ENCODE measurements around the gene ARHGAP26.

The ARHGAP26 gene

GRCh38 chr5:142973932-142974331 lies 203.8 kb downstream of the ARHGAP26 start:
- H3K27me3 ChIP-seq (ENCODE audit: low read depth, low read length): no peaks in the 10 kb centered on the region
- H3K27ac ChIP-seq (ENCODE audit: low read length): no peak overlapping the region
- H3K4me1 ChIP-seq (ENCODE audit: control insufficient read depth in 1 of 2, insufficient read depth in 2 of 2, low read length in 2 of 2): peaks cover 0 to 15% of the 10 kb centered on the region in 2 donors
- H3K36me3 ChIP-seq (ENCODE audit: control insufficient read depth in 1 of 2, insufficient read depth in 2 of 2, low read length in 2 of 2): no peaks in the 10 kb centered on the region
- no peaks in the 10 kb centered on the region for H3K9me3 ChIP-seq (ENCODE audit: control insufficient read depth in 1 of 2, low read length in 2 of 2)
- no peak overlapping the region for H3K4me3 ChIP-seq (ENCODE audit: low read depth in 1 of 2, low read length in 2 of 2)

GRCh38 chr5:142974409-142974808 lies 204.2 kb downstream of the ARHGAP26 start:
- no peaks in the 10 kb centered on the region for H3K27me3 ChIP-seq (ENCODE audit: low read depth, low read length)
- no peak overlapping the region for H3K4me3 ChIP-seq (ENCODE audit: low read depth in 1 of 2, low read length in 2 of 2)
- no peaks in the 10 kb centered on the region for H3K9me3 ChIP-seq (ENCODE audit: control insufficient read depth in 1 of 2, low read length in 2 of 2)
- H3K36me3 ChIP-seq (ENCODE audit: control insufficient read depth in 1 of 2, insufficient read depth in 2 of 2, low read length in 2 of 2): no peaks in the 10 kb centered on the region
- no peak overlapping the region for H3K27ac ChIP-seq (ENCODE audit: low read length)
- H3K4me1 ChIP-seq (ENCODE audit: control insufficient read depth in 1 of 2, insufficient read depth in 2 of 2, low read length in 2 of 2): peaks cover 0 to 17% of the 10 kb centered on the region in 2 donors

- H3K36me3 ChIP-seq (ENCODE audit: control insufficient read depth in 1 of 2, insufficient read depth in 2 of 2, low read length in 2 of 2): no peaks in the 10 kb centered on the region
- no peak overlapping the region for H3K27ac ChIP-seq (ENCODE audit: low read length)
- H3K27me3 ChIP-seq (ENCODE audit: low read depth, low read length): no peaks in the 10 kb centered on the region
- no peak overlapping the region for H3K4me3 ChIP-seq (ENCODE audit: low read depth in 1 of 2, low read length in 2 of 2)
- no peaks in the 10 kb centered on the region for H3K9me3 ChIP-seq (ENCODE audit: control insufficient read depth in 1 of 2, low read length in 2 of 2)
- peaks cover 12 to 22% of the 10 kb centered on the region in 2 donors for H3K4me1 ChIP-seq (ENCODE audit: control insufficient read depth in 1 of 2, insufficient read depth in 2 of 2, low read length in 2 of 2)
These were observed 206.7 kb downstream of the ARHGAP26 start for GRCh38 chr5:142976861-142977260.

- H3K27ac ChIP-seq (ENCODE audit: low read length): no peak overlapping the region
- H3K9me3 ChIP-seq (ENCODE audit: control insufficient read depth in 1 of 2, low read length in 2 of 2): no peaks in the 10 kb centered on the region
- H3K4me3 ChIP-seq (ENCODE audit: low read depth in 1 of 2, low read length in 2 of 2): no peak overlapping the region
- H3K4me1 ChIP-seq (ENCODE audit: control insufficient read depth in 1 of 2, insufficient read depth in 2 of 2, low read length in 2 of 2): peaks cover 18 to 23% of the 10 kb centered on the region in 2 donors
- no peaks in the 10 kb centered on the region for H3K27me3 ChIP-seq (ENCODE audit: low read depth, low read length)
- no peaks in the 10 kb centered on the region for H3K36me3 ChIP-seq (ENCODE audit: control insufficient read depth in 1 of 2, insufficient read depth in 2 of 2, low read length in 2 of 2)
These were observed 207.3 kb downstream of the ARHGAP26 start for GRCh38 chr5:142977363-142978051.

- H3K4me1 ChIP-seq (ENCODE audit: control insufficient read depth in 1 of 2, insufficient read depth in 2 of 2, low read length in 2 of 2): peaks cover 23 to 29% of the 10 kb centered on the region in 2 donors
- no peaks in the 10 kb centered on the region for H3K36me3 ChIP-seq (ENCODE audit: control insufficient read depth in 1 of 2, insufficient read depth in 2 of 2, low read length in 2 of 2)
- H3K27me3 ChIP-seq (ENCODE audit: low read depth, low read length): no peaks in the 10 kb centered on the region
- no peaks in the 10 kb centered on the region for H3K9me3 ChIP-seq (ENCODE audit: control insufficient read depth in 1 of 2, low read length in 2 of 2)
- no peak overlapping the region for H3K27ac ChIP-seq (ENCODE audit: low read length)
- no peak overlapping the region for H3K4me3 ChIP-seq (ENCODE audit: low read depth in 1 of 2, low read length in 2 of 2)
These were observed 208.1 kb downstream of the ARHGAP26 start for GRCh38 chr5:142978252-142978651.

GRCh38 chr5:142978726-142979125 lies 208.5 kb downstream of the ARHGAP26 start:
- no peaks in the 10 kb centered on the region for H3K9me3 ChIP-seq (ENCODE audit: control insufficient read depth in 1 of 2, low read length in 2 of 2)
- H3K27ac ChIP-seq (ENCODE audit: low read length): no peak overlapping the region
- no peaks in the 10 kb centered on the region for H3K36me3 ChIP-seq (ENCODE audit: control insufficient read depth in 1 of 2, insufficient read depth in 2 of 2, low read length in 2 of 2)
- no peaks in the 10 kb centered on the region for H3K27me3 ChIP-seq (ENCODE audit: low read depth, low read length)
- peaks cover 23 to 29% of the 10 kb centered on the region in 2 donors for H3K4me1 ChIP-seq (ENCODE audit: control insufficient read depth in 1 of 2, insufficient read depth in 2 of 2, low read length in 2 of 2)
- no peak overlapping the region for H3K4me3 ChIP-seq (ENCODE audit: low read depth in 1 of 2, low read length in 2 of 2)

- Histone ChIP-seq H3K4me1 (ENCODE audit: control insufficient read depth in 1 of 2, insufficient read depth in 2 of 2, low read length in 2 of 2) (peaks cover 23 to 29% of the 10 kb centered on the region in 2 donors), H3K4me3 (ENCODE audit: low read depth in 1 of 2, low read length in 2 of 2) (no peak overlapping the region), H3K9me3 (ENCODE audit: control insufficient read depth in 1 of 2, low read length in 2 of 2) (no peaks in the 10 kb centered on the region), H3K36me3 (ENCODE audit: control insufficient read depth in 1 of 2, insufficient read depth in 2 of 2, low read length in 2 of 2) (no peaks in the 10 kb centered on the region), H3K27ac (ENCODE audit: low read length) (no peak overlapping the region), H3K27me3 (ENCODE audit: low read depth, low read length) (no peaks in the 10 kb centered on the region)
These were observed 209.5 kb downstream of the ARHGAP26 start for GRCh38 chr5:142979636-142980035.

GRCh38 chr5:142981475-142981874 lies 211.3 kb downstream of the ARHGAP26 start:
- Histone ChIP-seq H3K4me3 (ENCODE audit: low read depth in 1 of 2, low read length in 2 of 2) (peak overlapping the region in 1 of 2 donors; percentile 17), H3K4me1 (ENCODE audit: control insufficient read depth in 1 of 2, insufficient read depth in 2 of 2, low read length in 2 of 2) (peaks cover 23 to 29% of the 10 kb centered on the region in 2 donors), H3K36me3 (ENCODE audit: control insufficient read depth in 1 of 2, insufficient read depth in 2 of 2, low read length in 2 of 2) (no peaks in the 10 kb centered on the region), H3K27me3 (ENCODE audit: low read depth, low read length) (no peaks in the 10 kb centered on the region), H3K27ac (ENCODE audit: low read length) (peak overlapping the region; percentile 11), H3K9me3 (ENCODE audit: control insufficient read depth in 1 of 2, low read length in 2 of 2) (no peaks in the 10 kb centered on the region)

GRCh38 chr5:142981886-142982820 lies 212.0 kb downstream of the ARHGAP26 start:
- Histone ChIP-seq H3K4me3 (ENCODE audit: low read depth in 1 of 2, low read length in 2 of 2) (peak overlapping the region; percentile 4 to 17), H3K27me3 (ENCODE audit: low read depth, low read length) (no peaks in the 10 kb centered on the region), H3K4me1 (ENCODE audit: control insufficient read depth in 1 of 2, insufficient read depth in 2 of 2, low read length in 2 of 2) (peaks cover 23 to 29% of the 10 kb centered on the region in 2 donors), H3K9me3 (ENCODE audit: control insufficient read depth in 1 of 2, low read length in 2 of 2) (no peaks in the 10 kb centered on the region), H3K36me3 (ENCODE audit: control insufficient read depth in 1 of 2, insufficient read depth in 2 of 2, low read length in 2 of 2) (no peaks in the 10 kb centered on the region), H3K27ac (ENCODE audit: low read length) (peak overlapping the region; percentile 11)

- Histone ChIP-seq H3K4me1 (ENCODE audit: control insufficient read depth in 1 of 2, insufficient read depth in 2 of 2, low read length in 2 of 2) (peaks cover 23 to 29% of the 10 kb centered on the region in 2 donors), H3K9me3 (ENCODE audit: control insufficient read depth in 1 of 2, low read length in 2 of 2) (no peaks in the 10 kb centered on the region), H3K36me3 (ENCODE audit: control insufficient read depth in 1 of 2, insufficient read depth in 2 of 2, low read length in 2 of 2) (no peaks in the 10 kb centered on the region), H3K27ac (ENCODE audit: low read length) (no peak overlapping the region), H3K27me3 (ENCODE audit: low read depth, low read length) (no peaks in the 10 kb centered on the region), H3K4me3 (ENCODE audit: low read depth in 1 of 2, low read length in 2 of 2) (peak overlapping the region in 1 of 2 donors; percentile 4)
These were observed 212.6 kb downstream of the ARHGAP26 start for GRCh38 chr5:142982821-142983200.

- Histone ChIP-seq H3K9me3 (ENCODE audit: control insufficient read depth in 1 of 2, low read length in 2 of 2) (no peaks in the 10 kb centered on the region), H3K27ac (ENCODE audit: low read length) (no peak overlapping the region), H3K4me1 (ENCODE audit: control insufficient read depth in 1 of 2, insufficient read depth in 2 of 2, low read length in 2 of 2) (peaks cover 23 to 29% of the 10 kb centered on the region in 2 donors), H3K27me3 (ENCODE audit: low read depth, low read length) (no peaks in the 10 kb centered on the region), H3K4me3 (ENCODE audit: low read depth in 1 of 2, low read length in 2 of 2) (no peak overlapping the region), H3K36me3 (ENCODE audit: control insufficient read depth in 1 of 2, insufficient read depth in 2 of 2, low read length in 2 of 2) (no peaks in the 10 kb centered on the region)
These were observed 213.8 kb downstream of the ARHGAP26 start for GRCh38 chr5:142984011-142984410.
